Activated CD4-positive, alpha-beta T cell treated with anti-CD3 and anti-CD28 coated beads, Interleukin-2, amount 50 U/mL, for 24 hours (primary cell): ENCODE measurements around the gene SV2C.

Experiments
- DNase-seq, 2 donors: peaks; one replicate each; pipeline ENCODE4 v3.0.0-alpha.2; 2020; ENCODE audit warnings: low read depth in 1 of 2, low spot score in 1 of 2

SV2C gene

DNA sequence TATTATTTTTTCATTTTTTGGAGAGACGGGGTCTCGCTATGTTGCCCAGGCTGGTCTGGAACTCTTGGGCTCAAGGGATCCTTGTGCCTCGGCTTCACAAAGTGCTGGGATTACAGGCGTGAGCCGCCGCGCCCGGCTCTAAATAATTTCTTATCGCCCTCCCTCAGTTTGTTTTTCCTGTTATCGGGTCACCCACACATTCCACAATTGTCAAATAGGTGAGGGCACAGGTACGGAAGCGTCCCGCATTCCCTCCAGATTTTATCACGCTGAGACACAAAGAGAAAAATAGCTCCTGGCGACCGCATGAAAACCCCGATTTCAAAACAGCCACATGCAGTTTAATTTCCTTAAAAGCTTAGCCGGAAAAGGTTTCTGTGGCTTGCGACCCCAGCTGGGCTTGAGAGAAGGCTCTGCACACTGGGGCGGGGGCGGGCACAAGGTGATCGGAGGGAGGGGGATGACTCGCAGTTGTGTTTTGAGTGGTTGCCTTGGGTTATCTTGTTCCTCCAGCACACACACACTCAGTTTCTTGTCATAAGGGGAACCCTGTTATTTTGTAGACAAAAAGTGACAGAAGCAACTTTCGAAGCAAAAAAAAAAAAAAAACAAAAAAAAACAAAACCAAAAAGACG lies 319.2 kb downstream of the SV2C start:
- DNase-seq, result peak; percentile 46 to 73

DNA sequence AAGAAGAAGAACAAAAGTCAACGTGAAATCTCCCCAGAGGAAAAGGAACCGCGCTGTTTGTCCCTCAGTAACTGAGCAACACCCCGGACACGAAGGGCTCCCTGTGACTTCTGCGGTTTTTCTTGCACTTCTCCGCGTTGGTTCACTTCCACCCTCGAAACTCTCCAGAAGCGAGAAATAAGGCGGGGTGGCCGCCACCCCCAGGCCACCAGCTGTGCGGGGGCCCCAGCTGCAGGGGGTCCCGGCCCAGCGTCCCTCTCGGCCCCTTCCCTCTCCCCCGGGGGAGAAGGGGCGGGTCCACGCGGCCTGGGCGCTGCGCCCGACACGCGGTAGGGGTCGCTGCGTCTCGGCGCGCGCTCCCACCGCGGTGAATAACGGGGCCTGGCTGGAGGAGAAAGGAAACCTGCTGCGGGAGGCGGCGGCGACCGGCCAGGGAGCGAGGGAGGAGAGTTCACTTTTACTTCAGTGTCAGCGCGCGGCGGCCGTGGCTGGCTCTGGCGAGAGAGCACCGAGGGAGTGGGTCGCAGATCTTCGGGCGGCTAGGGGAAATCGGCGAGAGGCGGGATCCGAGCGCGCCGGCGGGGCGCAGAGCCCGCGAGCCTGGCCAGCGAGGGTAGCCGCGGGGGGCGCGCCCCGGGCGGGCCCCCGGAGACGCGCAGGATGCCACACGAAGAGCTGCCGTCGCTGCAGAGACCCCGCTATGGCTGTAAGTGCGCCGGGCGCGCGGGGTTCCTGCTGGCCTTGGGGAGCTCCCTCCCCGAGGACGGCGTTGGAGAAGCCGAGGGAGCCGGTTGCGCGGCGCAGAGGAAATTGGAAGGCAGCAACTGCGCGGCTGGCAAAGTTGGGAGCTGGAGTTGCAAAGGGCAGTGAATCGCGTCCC lies 319.9 kb downstream of the SV2C start, which contains the start of gene IQGAP2:
IQGAP2 (plus strand) TSS at position 400 of the 880 bp plus-strand sequence; CDS start at position 661, 261 bp downstream.
- DNase-seq, result peak; percentile 68 to 70
